Measurements from ENCODE around the gene TFPI. TPM values are rescaled to one million over a fixed set of nuclear protein-coding genes. Genes with fewer than 3 reads are reported as not detected.
A peak's percentile ranks its signal among the peaks of the same experiment; 100 is the strongest.

Gene TFPI
- total RNA-seq, 1 donor from 2014 or later, result 44.5 TPM

- no peak for DNase-seq
Observed at GRCh38 chr2:187461294-187462261, 92.7 kb downstream of the TFPI start.

GRCh38 chr2:187459256-187459655 is 95.0 kb downstream of the TFPI start:
- DNase-seq, result no peak

GRCh38 chr2:187453078-187453641 is 101.1 kb downstream of the TFPI start:
- DNase-seq, result peak; percentile 26

- DNase-seq, result no peak
Observed at GRCh38 chr2:187451510-187451909, 102.7 kb downstream of the TFPI start.

GRCh38 chr2:187447336-187447735 is 106.9 kb downstream of the TFPI start:
- DNase-seq, result no peak

GRCh38 chr2:187446711-187447110 is 107.5 kb downstream of the TFPI start:
- no peak for DNase-seq

- no peak for DNase-seq
Observed at GRCh38 chr2:187445051-187445450, 109.2 kb downstream of the TFPI start.

- no peak for DNase-seq
Observed at GRCh38 chr2:187442778-187443177, 111.5 kb downstream of the TFPI start.

- DNase-seq, result no peak
Observed at GRCh38 chr2:187442378-187442777, 111.9 kb downstream of the TFPI start.

GRCh38 chr2:187440101-187440675 is 114.0 kb downstream of the TFPI start:
- no peak for DNase-seq

GRCh38 chr2:187438455-187438854 is 115.8 kb downstream of the TFPI start:
- DNase-seq, result no peak

GRCh38 chr2:187435756-187436155 is 118.5 kb downstream of the TFPI start:
- DNase-seq, result no peak

GRCh38 chr2:187435078-187435477 is 119.2 kb downstream of the TFPI start:
- no peak for DNase-seq

- peak; percentile 93 for DNase-seq
Observed at GRCh38 chr2:187434342-187434785, 119.9 kb downstream of the TFPI start.

GRCh38 chr2:187431911-187432310 is 122.3 kb downstream of the TFPI start:
- DNase-seq, result no peak

- DNase-seq, result no peak
Observed at GRCh38 chr2:187429989-187430388, 124.2 kb downstream of the TFPI start.

GRCh38 chr2:187424146-187424545 is 130.1 kb downstream of the TFPI start:
- DNase-seq, result no peak

GRCh38 chr2:187422282-187422681 is 132.0 kb downstream of the TFPI start:
- no peak for DNase-seq

- no peak for DNase-seq
Observed at GRCh38 chr2:187421519-187421918, 132.7 kb downstream of the TFPI start.

- no peak for DNase-seq
Observed at GRCh38 chr2:187419808-187420207, 134.4 kb downstream of the TFPI start.

- DNase-seq, result no peak
Observed at GRCh38 chr2:187415449-187415848, 138.8 kb downstream of the TFPI start.
